HG03460 (cell line): ENCODE data around the gene NEU2.

ENCODE experiments used
- ATAC-seq: cut with Tn5 transposase; IDR thresholded peaks from one replicate; pipeline ENCODE4 v1.9.1; 2021; ENCODE audit not compliant: unreplicated experiment

The NEU2 gene

GRCh38 chr2:233032551-233033320 lies at the start of gene NEU2:
Gene NEU2 (plus strand): TSS chr2:233032672. CDS start chr2:233032672, 0 bp downstream.
- ATAC-seq = no peak

GRCh38 chr2:232982926-232983668 lies 49.4 kb upstream of the NEU2 start:
- ATAC-seq = no peak

- ATAC-seq = no peak
Observed at GRCh38 chr2:232983669-232984140, 48.8 kb upstream of the NEU2 start.

- ATAC-seq = no peak
Observed at GRCh38 chr2:232984451-232985207, 47.8 kb upstream of the NEU2 start.

GRCh38 chr2:232986155-232986554 lies 46.3 kb upstream of the NEU2 start:
- ATAC-seq = no peak

GRCh38 chr2:232993231-232993821 lies 39.1 kb upstream of the NEU2 start:
- no peak for ATAC-seq

- ATAC-seq = no peak
Observed at GRCh38 chr2:232994446-232994845, 38.0 kb upstream of the NEU2 start.

- ATAC-seq = no peak
Observed at GRCh38 chr2:232997749-232998665, 34.5 kb upstream of the NEU2 start.

- no peak for ATAC-seq
Observed at GRCh38 chr2:232998666-232998985, 33.8 kb upstream of the NEU2 start.

- ATAC-seq = no peak
Observed at GRCh38 chr2:232999354-232999753, 33.1 kb upstream of the NEU2 start.

GRCh38 chr2:233000886-233001750 lies 31.4 kb upstream of the NEU2 start:
- no peak for ATAC-seq

GRCh38 chr2:233002829-233003657 lies 29.4 kb upstream of the NEU2 start:
- no peak for ATAC-seq

GRCh38 chr2:233003658-233004555 lies 28.6 kb upstream of the NEU2 start:
- no peak for ATAC-seq

GRCh38 chr2:233005096-233005495 lies 27.4 kb upstream of the NEU2 start:
- no peak for ATAC-seq

- no peak for ATAC-seq
Observed at GRCh38 chr2:233006648-233007047, 25.8 kb upstream of the NEU2 start.

GRCh38 chr2:233007270-233007669 lies 25.2 kb upstream of the NEU2 start:
- no peak for ATAC-seq

- ATAC-seq = no peak
Observed at GRCh38 chr2:233007739-233008138, 24.7 kb upstream of the NEU2 start.
